ENCODE data around the gene HDAC8.
"Not testable (repeated sequence)": the region's sequence is repeated elsewhere in the genome, so short reads cannot be mapped to it uniquely, and the experiment has no call there.

The HDAC8 gene

DNA sequence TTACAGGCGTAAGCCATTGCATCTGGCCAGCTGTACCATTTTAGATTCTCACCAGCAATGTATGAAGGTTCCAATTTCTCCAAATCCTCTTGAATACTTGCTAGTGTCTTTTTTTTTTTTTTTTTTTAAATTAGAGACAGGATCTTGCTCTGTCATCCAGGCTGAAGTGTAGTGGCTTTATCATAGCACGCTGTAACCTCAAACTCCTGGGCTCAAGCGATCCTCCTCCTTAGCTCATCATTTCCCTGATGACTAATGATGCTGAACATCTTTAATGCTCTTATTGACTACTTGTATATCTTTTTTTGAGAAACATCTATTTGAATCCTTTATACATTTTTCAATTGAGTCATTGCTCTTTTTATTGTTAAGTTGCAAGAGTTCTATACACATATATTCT is 40.3 kb downstream of the HDAC8 start:
- DNase-seq, result no peak

DNA sequence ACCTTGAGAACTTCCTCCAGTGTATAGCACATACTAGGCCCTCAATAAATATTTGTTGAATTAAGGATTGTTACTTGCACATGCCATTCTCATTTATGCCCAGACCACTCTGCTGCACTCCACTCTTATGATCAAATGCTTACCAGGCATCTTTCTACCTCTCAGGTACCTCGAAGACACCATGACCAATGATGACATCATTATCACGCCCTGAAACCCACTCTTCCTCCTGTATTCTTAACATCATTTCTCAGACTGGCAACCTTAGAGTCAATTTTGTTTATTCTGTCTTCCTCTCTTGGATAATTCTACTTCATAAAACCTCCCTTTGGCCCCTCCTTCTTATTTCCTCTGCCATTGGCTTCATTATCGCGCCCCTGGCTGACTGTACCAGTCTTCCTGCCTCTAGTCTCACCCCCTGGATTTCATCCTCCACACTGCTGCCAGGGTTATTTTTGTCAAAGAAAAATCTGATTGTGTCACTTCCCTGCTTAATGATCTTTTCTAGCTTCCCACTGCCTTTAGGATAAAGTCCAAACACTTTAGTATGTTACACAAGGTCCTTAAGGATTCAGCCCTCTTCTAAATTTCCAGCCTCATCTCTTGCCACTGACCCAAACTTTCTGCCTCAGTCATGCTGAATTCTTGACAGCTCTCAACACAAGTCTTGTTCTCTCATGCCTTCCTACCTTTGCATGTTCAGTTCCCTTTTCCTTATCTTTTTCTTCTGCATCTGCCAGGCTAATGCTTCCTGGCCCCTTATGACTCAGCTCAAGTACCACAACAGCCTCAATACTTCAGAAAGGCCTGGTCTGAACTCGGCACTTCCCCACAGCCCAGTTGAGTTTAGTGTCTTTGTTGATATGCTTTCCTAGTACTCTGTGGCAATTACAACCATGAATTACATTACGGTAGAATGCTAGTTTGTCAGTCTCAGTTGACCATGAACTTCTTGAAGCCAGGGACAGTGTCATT is 45.8 kb downstream of the HDAC8 start:
- DNase-seq, result no peak

GRCh38 chrX:72498782-72499181 is 73.9 kb downstream of the HDAC8 start:
- no peak for DNase-seq

DNA sequence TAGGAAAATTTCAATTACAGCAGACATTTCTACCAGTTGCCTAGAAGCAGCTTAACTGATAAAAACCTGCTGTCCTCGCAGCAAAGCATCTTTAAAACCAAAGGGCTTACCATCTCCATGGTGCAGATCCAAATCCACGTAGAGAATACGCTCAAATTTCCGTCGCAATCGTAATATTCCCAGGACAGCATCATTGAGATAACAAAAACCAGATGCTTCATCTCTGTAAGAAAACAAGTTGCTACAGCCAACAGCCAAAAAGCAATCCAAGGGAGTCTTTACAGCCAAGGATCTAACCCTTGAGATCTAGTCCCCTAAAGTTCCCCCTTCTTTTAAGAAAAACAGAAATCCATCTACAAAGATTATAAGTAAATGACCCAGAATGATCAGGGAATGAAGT is 77.6 kb downstream of the HDAC8 start:
- no peak for DNase-seq

DNA sequence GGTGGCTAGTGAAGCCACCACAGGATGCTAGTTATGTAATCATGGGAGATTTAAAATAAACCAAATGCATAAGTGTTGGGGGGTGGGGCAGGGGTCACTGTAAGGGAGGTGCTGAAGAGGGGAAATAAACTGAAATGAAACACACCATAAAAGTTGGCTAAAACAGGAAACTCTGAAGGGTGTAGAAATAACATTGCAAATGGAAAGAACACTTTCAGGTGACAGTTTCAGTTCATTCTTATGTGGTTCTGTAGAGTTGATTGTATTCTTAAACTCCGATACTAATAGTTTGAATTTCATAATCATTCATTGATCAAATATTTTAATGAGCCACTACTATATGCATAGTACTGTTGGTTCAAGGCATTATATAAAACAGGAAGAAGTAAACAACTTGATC is 80.1 kb downstream of the HDAC8 start:
- no peak for DNase-seq

GRCh38 chrX:72490221-72490620 is 82.4 kb downstream of the HDAC8 start:
- DNase-seq, result not testable (repeated sequence)

- no peak for DNase-seq
These were observed 85.0 kb downstream of the HDAC8 start for GRCh38 chrX:72487661-72488060.

DNA sequence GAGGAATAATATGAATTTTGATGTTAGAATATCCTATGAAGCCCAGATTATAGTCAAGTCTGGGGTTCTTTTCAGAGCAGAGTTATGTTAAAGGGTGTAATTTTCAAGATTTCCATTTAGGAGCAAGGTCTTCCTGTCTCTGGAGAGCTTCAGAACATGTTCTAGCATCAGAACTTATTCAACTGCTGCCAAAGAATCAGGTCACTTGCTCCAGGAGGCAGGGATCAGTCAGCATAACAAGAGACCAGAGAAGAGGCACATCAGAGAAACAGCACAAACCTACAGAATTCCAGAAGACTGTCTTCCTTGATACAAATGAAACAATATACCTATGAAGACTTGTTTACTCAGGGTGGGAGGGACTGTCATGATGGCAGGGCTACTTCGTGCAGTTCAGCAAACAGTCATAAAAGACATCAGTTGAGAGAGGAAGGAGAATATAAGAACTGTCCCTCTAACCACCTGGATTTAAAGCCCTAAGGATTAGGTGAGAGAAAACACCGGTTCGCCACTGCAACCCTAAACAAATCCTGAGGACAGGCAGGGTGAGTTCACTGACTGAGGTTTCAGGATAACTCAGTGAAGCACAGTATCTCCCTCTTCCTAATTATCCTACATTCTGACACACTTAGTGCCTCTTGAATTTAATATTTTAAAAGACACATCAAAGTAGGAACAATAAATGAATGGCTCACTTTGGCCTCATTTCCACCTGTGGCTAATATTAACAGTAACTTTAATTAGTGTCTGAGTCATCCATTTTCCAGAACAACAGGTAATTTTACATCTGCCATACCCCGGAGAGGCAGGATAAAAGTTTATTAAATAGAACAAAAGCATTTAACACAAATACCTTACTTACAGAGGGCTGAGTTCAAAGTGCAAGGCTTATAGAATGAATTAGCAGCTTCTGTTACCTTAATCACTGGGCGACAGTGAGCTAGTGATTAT is 93.0 kb downstream of the HDAC8 start:
- DNase-seq, result no peak

DNA sequence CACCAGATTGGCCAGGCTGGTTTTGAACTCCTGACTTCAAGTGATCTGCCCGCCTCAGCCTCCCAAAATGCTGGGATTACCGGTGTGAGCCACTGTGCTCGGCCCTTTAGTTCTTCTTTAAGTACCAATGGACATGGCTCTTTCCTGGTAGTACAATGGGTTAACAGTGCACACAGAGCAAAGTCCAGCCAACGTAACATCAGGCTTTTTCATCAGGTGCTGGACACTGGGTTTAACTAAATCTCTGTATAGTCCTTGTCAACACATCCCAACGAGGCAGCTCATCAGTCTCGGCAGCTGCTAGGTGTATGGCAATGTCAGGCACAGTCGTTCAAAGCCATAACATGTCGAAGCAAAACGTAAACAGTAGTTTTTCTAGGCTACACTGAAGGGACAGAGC is 93.8 kb downstream of the HDAC8 start:
- DNase-seq, result no peak

- DNase-seq, result no peak
These were observed 94.3 kb downstream of the HDAC8 start for GRCh38 chrX:72478351-72478750.

GRCh38 chrX:72477781-72478181 is 94.9 kb downstream of the HDAC8 start:
- no peak for DNase-seq

DNA sequence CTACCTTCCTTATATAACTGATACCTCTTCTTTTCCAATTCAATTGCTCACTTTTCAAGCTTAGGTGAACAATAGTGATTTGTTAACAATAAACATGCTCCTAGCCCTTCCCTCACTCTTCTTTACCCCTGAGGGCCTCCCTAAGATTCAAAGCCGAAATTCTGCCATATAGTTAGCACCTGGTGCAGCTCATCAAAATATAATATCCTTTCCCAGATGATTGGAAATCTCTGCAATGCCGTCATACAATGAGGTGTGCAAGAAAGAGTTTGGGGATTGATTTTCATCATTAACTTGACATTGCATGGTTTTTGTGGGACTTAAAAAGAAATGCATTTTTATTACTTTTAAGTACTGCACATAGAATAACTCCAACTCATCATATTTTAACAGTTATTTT is 95.3 kb downstream of the HDAC8 start:
- no peak for DNase-seq

- no peak for DNase-seq
These were observed 96.5 kb downstream of the HDAC8 start for GRCh38 chrX:72475952-72476668.

- DNase-seq, result no peak
These were observed 97.3 kb downstream of the HDAC8 start for GRCh38 chrX:72475338-72475737.

DNA sequence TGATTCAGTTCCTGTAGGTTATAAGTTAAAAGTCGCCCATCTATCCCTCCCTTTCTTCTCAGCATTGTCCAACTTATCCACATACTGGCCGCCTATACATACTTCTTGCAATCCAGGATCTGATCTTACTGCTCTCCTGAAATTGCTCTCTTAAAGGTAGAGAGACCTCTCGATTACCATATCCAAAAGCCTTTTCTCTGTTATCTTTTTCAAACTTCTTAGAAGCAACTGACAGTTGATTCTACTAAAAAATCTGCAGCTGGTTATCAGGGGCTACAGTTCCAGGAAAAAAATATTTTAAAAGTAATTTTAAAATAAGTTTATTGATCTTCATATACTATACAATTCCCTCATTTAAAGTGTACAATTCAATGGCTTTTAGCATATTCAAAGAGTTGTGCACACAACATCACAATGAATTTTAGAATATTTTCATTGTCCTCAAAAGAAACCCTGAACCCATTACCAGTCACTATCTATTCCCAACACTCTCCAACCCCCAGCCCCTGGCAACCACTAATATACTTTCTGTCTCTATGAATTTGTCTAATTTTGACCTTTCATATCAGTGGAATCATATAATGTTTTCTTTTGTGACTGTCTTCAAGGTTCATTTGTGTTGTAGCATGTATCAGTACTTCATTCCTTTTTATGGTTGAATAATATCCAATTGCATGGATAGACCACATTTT is 102.0 kb downstream of the HDAC8 start:
- no peak for DNase-seq

- no peak for DNase-seq
These were observed 102.5 kb downstream of the HDAC8 start for GRCh38 chrX:72470117-72470516.

GRCh38 chrX:72468607-72469006 is 104.0 kb downstream of the HDAC8 start:
- DNase-seq, result no peak

DNA sequence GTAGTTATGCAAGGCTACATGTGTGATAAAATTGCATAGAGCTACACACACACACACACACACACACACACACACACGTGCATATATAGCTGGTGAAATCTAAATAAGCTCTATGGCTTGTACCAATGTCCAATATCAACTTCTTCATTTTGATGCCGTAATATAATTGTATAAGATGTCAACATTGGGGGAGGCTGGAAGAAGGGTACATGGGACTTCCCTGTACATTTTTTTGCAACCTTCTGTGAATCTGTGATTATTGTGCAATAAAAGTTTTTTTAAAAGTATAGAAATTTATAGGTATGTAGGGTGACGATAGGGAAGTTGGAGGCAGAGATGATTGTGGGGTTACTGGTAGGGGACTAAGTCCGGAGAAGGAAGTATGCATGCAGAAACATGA is 105.5 kb downstream of the HDAC8 start:
- DNase-seq, result no peak

- DNase-seq, result no peak
These were observed 106.2 kb downstream of the HDAC8 start for GRCh38 chrX:72466493-72466892.

- DNase-seq, result no peak
These were observed 106.8 kb downstream of the HDAC8 start for GRCh38 chrX:72465889-72466288.

DNA sequence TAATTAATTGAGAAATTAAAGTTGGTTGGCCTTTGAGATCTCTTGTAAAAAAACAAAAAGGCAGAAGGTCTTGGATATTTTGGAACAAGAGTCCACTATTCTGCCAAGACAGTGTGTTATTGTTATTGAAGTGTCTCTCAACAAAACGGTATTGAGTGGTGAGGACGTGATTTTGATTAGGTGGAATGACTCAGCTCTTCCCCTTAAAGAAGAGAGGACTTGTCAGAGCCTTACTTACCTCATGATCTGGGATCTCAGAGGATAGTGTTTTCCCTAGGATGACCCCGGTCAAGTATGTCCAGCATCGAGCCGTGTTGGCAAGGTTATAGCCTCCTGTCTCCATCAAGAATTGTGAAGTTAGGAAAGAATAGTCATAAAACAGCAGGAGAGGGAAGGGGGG is 110.9 kb downstream of the HDAC8 start:
- DNase-seq, result no peak

DNA sequence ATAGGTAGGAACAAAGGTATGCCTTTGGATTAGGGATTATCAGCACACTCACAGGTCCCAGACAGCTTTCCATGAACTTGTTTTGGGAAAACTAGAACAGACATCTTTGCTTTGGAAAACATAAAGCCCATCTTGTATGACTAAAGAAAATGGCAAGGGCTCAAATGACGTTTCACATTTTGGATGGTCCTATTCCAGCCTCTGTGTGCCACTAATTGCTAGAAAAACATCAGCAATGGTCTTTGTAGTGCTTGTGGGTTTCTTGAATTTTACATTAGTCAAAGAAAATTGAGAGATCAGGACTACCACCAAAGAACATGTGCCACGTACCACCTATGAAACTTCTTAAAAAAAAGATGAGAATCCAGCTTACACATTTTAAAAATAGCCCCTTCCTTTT is 111.4 kb downstream of the HDAC8 start:
- DNase-seq, result no peak
